ENCODE measurements around the gene TLX2. TPM values are rescaled to one million over a fixed set of nuclear protein-coding genes. Genes with fewer than 3 reads are reported as not detected.

Gene TLX2
- total RNA-seq, 1 donor from 2014 or later, result 0.05 TPM

- no peak for DNase-seq (ENCODE audit: low read depth)
Observed at GRCh38 chr2:74511104-74511989, 2.9 kb upstream of the TLX2 start.

DNA sequence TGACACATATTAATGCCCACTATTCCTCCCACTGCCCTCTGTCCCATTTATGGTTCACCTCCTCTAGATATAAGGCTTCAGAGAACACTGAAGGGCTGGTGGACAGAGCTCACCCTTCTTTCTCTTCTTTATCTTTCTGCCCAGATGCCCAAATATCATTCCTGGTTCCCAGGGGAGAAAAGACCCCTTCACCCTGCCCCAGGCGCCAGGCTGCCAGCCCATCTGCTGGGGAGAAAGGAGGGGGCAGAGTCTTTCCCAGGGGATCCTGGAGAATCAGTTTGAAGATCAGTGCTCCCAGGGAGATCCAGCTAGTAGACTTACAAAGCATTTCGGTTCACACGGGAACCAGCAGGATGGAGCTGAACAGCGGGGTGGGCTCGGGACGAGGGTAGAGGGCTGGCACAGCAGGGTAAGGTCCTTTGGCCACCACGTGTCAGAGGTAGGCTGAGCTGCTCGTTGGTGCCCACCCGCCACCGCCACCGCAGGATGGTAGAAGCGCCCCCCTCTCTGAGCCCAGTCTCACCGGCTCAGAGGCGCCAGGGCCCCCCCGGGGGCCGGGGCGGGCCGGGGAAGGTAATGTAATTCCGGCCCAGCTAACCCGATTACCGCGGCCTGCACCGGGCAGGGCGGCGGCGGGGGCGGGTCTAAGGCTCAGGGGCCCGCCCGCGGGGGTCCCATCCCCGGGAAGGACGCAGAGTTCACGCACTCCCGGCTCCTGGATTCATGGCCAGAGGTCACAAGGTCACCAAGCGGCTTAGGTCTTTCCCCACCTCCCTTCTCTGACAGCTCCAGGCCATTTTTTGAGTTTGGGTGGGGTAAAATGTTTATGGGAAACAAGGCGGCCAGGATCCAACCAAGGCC is 1.3 kb upstream of the TLX2 start:
- DNase-seq (ENCODE audit: low read depth), result no peak

GRCh38 chr2:74513605-74514367 is 464 bp upstream of the TLX2 start:
- no peak for DNase-seq (ENCODE audit: low read depth)

DNA sequence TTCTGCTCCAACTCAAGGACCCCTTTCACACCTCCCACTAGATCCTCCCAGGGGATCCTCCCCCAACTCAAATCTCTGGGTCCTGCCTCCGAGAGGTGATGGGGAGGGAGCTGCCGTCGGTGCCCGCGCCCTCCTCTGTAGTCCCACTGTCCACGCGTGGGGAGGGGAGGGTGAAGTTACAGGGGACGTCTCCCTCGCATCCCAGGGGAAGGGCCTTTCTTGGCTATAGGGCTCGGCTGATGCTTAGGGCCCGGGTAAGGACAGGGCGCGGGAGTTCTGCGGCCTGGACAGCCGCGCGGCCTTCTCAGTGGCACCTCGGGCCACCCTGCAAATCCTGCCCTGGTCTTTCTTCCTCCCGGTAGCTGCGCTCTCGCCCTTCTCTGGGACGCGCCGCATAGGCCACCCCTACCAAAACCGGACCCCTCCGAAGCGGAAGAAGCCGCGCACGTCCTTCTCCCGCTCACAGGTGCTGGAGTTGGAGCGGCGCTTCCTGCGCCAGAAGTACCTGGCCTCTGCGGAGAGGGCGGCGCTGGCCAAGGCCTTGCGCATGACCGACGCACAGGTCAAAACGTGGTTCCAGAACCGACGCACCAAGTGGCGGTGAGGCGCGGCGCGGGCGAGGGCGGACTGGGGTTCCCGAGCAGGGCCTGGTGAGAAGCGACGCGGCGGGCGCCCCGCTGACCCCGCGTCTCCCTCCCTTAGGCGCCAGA is 1.2 kb downstream of the TLX2 start:
- no peak for DNase-seq (ENCODE audit: low read depth)

GRCh38 chr2:74515981-74516633 is 1.9 kb downstream of the TLX2 start:
- no peak for DNase-seq (ENCODE audit: low read depth)

DNA sequence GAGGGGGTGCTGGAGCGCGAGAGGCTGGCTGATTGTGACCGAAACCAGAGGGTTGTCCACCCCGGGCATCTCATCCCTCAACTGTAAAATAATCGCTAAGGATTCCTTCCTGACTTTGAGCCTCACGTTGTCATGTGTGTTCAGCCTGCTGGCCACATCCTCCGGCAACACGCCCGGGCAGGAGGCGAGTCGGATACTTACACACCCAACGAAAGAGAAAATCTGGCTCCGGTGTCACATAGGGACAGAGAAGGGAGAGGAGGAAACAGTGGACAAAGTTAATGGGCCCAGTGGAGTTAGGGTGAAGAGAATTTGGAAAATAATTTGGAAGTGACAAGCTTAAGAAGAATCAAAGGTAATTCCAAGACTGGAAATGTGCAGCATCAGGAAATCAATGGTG is 2.4 kb downstream of the TLX2 start:
- DNase-seq (ENCODE audit: low read depth), result no peak

- DNase-seq (ENCODE audit: low read depth), result no peak
Observed at GRCh38 chr2:74522516-74522915, 8.3 kb downstream of the TLX2 start.

DNA sequence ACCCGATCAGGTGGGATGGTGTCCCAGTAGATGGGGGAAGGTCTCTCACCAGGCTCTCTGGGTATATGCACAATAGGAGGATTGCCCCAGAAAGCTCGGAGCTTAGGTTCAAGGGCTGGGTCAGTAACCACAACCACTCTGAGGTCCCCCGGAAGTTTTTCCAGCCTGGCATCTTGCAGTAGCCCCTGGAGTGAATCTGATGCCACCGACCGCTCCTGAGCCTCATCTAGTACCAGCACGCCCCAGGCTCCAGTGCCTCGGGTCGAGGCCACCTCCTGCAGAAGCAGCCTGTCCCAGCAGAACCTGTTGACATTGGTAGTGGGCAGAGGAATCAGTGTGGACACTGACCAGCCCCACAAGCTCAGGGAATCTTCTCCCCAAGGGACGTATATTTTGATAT is 9.8 kb downstream of the TLX2 start:
- DNase-seq (ENCODE audit: low read depth), result no peak

DNA sequence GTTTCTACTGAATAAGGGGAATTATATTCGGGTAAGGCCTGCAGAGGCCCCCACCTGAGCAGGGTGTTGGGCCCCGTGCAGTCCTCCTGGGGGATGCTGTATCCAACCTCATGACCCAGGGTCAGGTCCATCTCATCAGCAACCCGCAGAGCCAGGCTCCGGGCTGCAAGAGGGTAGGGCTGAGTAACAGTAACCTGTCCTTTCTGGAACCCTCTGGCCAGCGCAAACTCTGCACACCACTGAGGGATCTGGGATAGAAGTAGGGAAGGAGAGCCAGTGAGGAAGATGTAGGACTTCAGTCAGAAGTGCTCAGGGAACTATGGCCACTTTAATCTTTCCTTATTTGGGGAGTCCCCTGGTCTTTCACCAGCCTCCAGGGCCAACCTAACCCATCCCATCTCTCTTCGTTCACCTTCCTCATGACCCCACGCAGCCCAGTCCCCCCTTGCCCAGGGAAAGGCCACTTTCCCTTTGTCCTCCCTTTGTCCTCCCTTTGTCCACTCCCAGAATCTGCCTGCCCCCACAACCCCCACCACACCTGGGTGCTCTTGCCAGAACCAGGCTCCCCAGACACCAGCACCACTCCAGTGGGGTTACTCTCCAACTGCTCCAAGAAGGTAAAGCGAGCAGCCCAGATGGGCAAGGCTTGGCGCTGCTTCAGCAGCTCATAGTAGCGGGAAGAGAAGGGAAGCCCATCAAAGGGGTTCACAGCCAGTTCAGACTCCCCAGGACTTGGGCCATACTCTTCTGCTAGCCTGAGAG is 10.9 kb downstream of the TLX2 start:
- no peak for DNase-seq (ENCODE audit: low read depth)

DNA sequence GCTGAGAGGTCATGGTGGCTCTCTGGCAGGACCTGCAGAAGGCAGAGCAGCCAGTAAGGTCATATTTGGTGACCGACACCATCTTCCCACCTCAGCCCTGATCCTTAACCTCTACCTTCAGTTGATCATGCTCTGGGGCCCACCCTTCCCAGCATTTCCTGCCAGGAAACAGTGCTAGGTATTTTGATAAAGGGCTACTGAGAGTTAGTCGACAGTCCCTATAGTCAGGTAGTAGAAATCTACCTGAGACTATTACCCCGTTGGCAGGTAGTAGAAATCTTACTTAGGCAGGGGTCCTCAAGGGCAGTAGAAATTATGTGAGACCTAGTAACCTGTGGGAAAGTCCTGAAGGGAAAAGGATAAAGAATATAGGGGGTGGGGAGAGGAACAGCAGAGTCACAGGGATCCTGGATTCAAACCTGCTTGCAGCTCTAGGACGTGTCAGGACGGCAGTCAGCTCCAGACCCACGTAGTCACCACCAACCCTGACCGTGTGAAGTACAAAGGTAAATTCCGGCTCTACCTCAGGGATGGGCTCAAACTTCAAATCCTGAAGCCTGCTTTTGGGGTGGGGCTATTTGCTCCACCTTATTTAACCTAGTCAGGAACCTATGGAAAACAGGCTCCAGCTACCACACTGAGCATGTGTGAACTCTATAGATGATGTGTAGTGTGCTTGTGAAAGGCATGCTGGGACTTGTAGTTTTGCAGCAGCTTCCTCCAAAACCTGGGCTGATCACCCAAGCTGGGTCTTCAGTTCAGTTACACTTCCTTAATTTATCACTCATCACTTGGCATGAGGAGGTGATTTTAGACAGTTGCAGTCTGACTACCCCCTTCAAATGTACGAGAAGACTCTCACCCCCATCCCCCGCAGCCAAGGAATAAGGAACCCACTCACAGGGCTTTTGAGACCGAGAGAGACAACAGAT is 11.7 kb downstream of the TLX2 start, which contains the start of gene DQX1:
TSS of gene DQX1 (minus strand) at position 515 of the 932 bp plus-strand sequence. CDS start at position 13, 502 bp downstream.
- DNase-seq (ENCODE audit: low read depth), result no peak

DNA sequence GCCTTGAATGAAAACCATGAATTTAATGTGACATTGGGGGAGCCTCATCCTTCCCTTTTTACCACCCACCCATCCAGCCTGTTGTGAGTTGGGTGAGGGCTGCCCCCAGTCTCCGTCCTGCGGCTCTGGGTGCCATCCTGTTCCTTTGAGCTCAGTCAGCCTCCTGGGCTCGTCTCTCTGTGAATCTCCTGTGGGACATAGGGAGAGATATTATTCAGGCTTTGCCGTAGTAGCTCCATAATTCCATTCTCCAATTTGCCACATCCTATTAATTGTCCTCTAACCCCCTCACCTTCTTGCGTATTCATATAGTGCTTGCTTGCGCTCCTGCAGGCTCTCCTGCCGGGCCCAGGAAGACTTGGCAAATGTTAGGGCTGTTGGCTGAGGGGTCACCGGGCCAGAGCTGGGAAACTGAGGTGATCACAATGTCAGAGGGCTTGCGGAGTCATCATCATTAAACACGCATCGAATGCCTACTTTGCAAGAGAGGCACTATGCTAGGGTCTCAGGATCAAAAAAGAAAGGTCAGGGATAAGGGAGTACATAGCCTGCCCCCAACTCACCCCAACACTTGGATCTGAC is 12.5 kb downstream of the TLX2 start:
- no peak for DNase-seq (ENCODE audit: low read depth)

- DNase-seq (ENCODE audit: low read depth), result no peak
Observed at GRCh38 chr2:74527741-74528140, 13.5 kb downstream of the TLX2 start.

DNA sequence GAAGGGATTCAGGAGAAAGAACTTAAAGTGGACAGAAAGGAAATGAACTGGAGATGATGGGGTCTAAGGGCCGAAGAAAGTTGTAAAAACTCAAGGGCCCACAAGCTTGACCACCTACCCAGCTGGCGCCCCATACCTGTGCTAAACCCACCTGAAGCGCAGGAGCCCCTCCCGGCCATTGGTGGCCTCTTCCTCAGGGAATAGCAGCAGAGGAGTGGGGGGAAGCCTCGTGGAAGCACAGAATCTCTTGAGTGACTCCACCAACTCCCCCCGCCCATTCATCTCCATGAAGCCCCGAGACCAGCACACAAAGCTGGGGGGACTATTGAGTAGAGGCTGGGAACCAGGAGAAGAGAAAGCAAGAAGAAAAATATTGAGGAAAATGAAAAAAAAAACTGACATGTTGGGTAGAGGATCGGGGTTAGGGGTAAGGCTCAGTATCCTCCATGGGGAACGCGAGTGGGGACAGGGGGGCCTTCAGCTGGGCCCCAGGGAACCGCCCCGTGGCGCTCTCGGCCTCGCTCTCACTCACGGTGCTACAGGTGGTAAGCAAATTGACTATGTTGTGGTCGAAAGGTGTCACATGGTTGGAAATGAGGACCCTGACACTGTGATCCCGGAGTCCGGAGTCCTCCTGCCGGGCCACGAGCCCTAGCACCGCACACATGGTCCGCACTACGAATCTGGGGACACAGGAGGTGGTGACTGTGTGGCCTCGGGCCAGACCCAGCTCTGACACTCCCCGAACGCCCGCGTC is 14.5 kb downstream of the TLX2 start:
- DNase-seq (ENCODE audit: low read depth), result no peak

GRCh38 chr2:74529357-74530238 is 15.3 kb downstream of the TLX2 start, which contains the start of the genes AUP1 and HTRA2:
Gene AUP1 (minus strand): TSS chr2:74529706. CDS start chr2:74529629, 77 bp downstream.
Gene HTRA2 (plus strand): TSS chr2:74529933. CDS start chr2:74530007, 74 bp downstream.
- DNase-seq (ENCODE audit: low read depth), result peak; percentile 97

DNA sequence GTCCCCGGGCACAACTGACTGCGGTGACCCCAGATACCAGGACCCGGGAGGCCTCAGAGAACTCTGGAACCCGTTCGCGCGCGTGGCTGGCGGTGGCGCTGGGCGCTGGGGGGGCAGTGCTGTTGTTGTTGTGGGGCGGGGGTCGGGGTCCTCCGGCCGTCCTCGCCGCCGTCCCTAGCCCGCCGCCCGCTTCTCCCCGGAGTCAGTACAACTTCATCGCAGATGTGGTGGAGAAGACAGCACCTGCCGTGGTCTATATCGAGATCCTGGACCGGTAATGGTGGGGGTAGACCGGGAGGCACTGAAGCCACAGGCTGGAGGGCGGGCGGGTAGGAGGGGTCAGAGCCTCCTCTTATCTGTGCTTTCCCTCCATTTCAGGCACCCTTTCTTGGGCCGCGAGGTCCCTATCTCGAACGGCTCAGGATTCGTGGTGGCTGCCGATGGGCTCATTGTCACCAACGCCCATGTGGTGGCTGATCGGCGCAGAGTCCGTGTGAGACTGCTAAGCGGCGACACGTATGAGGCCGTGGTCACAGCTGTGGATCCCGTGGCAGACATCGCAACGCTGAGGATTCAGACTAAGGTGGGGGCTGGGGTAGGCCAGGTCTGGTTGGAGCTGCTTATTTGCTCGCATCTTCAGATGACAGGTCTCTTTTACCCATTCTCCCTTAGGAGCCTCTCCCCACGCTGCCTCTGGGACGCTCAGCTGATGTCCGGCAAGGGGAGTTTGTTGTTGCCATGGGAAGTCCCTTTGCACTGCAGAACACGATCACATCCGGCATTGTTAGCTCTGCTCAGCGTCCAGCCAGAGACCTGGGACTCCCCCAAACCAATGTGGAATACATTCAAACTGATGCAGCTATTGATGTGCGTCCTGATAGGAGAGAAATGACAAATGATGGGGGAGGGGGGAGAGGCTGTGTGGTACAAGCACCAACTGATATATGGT is 16.3 kb downstream of the TLX2 start:
- no peak for DNase-seq (ENCODE audit: low read depth)

All from renal cortical epithelial cell (primary cell).